HG02852 (cell line): ENCODE data around the gene IMMP2L.
"Not testable (repeated sequence)": the region's sequence is repeated elsewhere in the genome, so short reads cannot be mapped to it uniquely, and the experiment has no call there.

ENCODE experiments used
- ATAC-seq: cut with Tn5 transposase; IDR thresholded peaks from one replicate; pipeline ENCODE4 v1.9.1; 2021; ENCODE audit warnings: mild to moderate bottlenecking, moderate library complexity; ENCODE audit not compliant: unreplicated experiment

IMMP2L gene

DNA sequence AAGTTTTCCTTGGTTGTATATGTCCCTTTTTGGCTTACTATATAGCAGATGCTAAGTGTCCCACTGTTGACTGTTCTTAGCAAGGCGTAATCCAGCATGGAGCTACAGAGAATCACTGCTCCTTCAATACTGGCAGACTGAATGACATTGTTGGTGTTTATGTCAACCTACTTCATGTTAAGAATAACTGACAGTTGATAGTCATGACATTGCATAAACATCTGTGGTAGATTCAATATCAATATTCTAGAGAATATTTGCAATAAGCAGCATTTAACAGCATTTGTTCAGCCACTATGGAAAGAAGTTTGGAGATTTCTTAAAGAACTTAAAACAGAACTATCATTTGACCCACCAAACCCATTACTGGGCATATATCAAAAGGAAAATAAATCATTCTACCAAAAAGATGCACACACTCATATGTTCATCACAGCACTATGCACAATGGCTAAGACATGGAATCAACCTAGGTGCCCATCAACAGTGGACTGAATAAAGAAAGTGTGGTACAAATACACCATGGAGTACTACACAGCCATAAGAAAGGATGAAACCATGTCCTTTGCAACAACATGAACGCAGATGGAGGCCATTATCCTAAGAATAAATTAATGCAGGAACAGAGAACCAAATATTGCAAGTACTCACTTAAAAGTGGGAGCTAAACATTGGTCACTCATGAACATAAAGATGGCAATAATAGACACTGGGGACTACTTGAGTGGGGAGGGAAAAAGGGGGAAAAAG is 88.7 kb downstream of the IMMP2L start:
- ATAC-seq = no peak

DNA sequence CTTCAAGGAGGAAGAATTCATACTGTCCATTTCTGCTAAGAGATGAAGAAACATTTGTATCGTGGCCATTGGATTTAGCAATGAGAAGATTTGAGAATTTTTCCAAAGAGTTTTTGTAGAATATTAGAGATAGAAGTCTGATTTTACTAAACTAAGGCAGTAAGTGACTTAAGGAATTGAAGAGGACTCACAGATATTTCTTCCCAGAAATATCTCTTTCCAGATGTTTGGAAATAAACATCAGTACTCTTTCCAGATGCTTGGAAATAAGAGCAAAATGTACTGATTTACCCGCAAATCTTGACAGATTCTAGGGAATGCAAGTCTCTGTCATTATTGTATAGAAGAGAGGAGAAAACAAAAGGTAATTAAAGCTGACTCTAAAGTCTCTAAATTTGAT is 91.3 kb downstream of the IMMP2L start:
- ATAC-seq = no peak

DNA sequence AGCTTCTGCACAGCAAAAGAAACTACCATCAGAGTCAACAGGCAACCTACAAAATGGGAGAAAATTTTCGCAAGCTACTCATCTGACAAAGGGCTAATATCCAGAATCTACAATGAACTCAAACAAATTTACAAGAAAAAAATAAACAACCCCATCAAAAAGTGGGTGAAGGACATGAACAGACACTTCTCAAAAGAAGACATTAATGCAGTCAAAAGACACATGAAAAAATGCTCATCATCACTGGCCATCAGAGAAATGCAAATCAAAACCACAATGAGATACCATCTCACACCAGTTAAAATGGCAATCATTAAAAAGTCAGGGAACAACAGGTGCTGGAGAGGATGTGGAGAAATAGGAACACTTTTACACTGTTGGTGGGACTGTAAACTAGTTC is 92.4 kb downstream of the IMMP2L start:
- not testable (repeated sequence) for ATAC-seq

DNA sequence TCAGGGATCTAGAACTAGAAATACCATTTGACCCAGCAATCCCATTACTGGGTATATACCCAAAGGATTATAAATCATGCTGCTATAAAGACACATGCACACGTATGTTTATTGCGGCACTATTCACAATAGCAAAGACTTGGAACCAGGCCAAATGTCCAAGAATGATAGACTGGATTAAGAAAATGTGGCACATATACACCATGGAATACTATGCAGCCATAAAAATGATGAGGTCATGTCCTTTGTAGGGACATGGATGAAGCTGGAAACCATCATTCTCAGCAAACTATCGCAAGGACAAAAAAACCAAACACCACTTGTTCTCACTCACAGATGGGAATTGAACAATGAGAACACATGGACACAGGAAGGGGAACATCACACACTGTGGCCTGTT is 96.5 kb downstream of the IMMP2L start:
- not testable (repeated sequence) for ATAC-seq

DNA sequence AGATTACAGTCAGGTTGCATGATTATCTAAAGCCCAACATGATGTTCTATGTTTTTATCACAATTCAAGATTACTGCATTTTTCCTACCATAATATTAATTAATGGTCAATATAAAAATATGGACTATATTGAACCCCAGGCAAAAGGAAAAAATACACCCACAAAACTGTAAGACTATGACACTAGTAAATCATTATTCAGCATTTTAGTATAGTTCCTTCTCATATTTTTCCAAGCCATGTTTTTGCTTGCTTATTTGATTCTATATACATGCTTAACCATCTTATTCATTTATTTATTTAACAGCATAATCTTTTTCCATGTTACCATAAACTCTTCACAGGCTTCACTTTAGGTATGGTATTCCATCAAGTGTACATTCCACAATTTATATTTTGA is 101.6 kb downstream of the IMMP2L start:
- ATAC-seq = no peak

DNA sequence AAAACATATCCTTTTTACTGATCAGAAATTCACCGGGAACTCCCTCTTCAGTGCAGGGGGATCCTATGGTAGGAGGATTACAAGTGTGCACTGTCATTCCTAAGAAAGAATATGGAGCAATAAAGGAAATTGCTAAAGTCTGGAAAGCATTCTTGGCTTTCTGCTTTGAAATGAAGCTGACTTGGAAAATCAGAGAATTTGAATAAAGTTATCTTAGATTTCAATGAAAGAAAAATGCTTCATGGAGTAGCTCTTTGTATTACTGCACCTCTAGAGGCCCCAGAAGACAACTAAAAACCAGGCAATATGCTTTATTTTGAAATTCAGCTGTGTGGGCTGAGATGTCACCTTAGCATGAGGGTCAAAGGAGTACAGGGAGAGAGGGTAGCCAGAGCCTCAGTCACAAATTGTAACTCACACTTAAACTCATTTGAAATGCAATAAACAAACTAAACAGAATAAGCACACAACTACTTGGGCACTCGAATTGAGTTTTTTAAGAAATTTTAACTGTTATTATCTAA is 102.5 kb downstream of the IMMP2L start:
- ATAC-seq = no peak

DNA sequence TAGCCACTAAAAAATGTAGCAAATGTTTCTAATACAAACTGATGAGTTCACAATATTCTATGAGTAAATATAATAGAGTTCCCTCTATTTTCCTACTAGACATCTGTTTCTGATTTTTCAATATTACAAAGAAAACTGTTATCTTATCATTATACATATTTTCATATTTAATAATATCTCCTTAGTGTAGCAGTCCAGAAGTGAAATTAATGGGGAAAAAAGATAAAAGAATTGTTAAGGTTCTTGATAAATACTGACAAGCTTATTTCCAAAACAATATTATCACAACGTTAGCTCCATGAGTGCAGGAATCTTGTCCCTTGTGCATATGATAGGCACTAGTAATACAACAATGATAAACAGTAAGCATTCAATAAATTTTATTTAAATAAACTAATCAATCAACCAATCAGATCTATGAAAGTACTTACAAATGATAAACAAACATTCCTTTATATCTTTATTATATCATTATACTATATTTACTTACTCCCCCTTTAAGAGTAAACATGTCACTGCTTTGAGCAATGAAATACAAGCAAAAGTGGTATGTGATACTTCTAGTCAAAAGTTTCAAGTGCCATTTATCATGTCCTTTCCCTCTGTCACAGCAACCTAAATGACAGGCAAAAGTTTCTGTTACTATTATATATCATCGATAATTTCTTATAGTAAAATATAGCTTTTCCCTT is 103.1 kb downstream of the IMMP2L start:
- ATAC-seq = no peak

DNA sequence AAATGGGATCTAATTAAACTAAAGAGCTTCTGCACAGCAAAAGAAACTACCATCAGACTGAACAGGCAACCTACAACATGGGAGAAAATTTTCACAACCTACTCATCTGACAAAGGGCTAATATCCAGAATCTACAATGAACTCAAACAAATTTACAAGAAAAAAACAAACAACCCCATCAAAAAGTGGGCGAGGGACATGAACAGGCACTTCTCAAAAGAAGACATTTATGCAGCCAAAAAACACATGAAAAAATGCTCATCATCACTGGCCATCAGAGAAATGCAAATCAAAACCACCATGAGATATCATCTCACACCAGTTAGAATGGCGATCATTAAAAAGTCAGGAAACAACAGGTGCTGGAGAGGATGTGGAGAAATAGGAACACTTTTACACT is 111.6 kb downstream of the IMMP2L start:
- ATAC-seq = not testable (repeated sequence)

DNA sequence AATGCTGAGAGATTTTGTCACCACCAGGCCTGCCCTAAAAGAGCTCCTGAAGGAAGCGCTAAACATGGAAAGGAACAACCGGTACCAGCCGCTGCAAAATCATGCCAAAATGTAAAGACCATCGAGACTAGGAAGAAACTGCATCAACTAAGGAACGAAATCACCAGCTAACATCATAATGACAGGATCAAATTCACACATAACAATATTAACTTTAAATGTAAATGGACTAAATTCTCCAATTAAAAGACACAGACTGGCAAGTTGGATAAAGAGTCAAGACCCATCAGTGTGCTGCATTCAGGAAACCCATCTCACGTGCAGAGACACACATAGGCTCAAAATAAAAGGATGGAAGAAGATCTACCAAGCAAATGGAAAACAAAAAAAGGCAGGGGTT is 114.8 kb downstream of the IMMP2L start:
- not testable (repeated sequence) for ATAC-seq

DNA sequence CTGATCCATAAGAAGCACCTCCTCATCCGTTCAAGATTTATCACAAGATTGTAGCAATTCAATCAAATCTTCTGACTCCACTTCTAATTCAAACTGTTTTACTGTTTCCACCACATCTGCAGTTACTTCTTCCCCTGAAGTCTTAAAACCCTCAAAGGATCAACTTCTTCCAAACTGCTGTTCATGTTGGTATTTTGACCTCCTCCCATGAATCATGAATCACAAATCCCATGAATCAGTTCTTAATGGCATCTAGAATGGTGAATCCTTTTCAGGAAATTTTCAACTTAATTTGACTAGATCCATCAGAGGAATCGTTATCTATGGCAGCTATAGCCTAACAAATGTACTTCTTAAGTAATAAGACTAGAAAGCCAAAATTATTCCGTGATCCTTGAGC is 122.3 kb downstream of the IMMP2L start:
- ATAC-seq = no peak

DNA sequence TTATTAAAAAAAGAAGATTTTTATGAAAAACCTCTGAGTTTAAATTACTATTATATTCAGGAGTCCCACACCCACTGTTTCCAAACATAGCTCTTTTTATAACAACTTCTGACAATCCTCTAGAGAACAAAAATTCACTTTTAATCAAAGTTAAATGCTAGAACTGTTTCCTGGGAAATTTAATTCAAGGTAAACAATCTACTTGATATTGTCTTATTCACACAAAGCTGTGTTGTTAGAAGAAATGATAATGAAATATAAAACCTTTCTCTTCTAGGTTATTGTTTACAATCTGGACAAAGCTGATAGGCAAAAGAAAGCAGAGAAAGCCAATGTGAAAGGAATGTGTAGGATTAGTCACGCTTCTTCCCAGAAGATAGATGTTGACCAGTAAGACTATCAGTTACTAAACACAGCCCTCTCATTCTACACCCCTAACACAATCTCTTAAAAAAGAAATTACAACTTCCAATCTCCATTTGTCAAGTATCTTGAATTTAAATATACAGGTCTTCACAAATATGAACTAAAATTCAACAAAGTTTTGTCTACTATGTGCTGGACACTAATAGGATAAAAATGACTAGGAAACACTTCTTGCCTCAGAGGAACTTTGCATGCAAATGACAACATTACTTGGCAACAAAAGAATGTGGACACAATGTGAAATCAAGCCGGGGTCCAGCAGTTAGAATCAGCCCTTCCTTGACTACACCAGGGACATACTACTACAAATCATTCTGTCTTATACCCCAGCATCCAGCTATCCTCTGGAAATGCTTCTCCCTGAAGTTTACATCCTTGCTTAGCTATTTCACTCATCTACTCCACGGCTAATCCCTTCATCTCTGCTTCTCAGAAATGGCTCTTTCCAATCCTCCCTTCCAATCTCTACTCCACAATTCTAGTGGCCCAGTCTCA is 123.7 kb downstream of the IMMP2L start:
- ATAC-seq = no peak

DNA sequence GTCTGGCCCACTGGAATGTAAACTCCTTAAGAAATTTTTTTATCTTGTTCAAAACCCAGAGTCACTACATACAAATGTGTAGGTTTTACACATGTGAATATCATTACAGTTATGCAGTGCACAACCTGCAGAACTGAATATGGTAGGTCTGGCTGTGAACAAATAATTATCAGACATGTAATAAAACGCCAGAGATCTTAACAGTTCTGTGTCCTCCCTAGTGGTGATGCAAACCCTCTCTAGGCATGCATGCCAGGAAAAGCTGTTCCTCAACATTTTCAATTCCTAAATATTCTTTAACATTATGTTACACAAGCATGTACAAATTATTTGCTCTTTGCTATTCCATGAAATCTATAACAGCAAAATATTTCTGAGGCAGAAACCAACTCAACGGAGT is 124.6 kb downstream of the IMMP2L start:
- ATAC-seq = no peak

DNA sequence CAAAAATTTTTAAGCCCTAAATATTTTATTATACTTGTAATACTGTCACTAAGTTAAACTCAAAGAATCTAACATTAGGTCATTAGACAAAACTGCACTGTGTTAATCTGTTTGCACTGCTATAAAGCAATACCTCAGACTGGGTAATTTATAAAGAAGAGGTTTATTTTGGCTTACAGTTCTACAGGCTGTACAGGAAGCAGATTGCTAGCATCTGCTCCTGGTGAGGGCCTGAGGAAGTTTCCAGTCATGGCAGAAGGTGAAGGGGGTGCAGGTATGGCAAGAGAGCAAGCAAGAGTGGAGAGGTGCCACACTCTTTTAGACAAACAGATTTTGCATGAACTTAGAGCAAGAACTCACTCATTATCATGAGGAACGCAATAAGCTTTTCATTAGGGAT is 125.7 kb downstream of the IMMP2L start:
- ATAC-seq = no peak

DNA sequence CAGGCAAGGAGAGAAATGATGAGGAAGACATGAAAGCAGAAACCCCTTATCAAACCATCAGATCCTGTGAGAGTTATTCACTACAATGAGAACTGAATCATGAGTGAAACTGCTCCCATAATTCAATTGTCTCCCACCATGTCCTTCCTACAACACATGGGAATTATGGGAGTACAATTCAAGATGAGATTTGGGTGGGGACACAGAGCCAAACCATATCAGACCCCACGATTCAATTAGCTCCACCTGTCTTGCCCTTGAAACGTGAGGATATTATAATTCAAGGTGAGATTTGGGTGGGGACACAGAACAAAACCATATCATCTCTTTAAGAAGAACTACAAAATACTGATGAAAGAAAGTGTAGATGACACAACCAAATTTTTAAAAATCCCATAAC is 128.9 kb downstream of the IMMP2L start:
- ATAC-seq = no peak

DNA sequence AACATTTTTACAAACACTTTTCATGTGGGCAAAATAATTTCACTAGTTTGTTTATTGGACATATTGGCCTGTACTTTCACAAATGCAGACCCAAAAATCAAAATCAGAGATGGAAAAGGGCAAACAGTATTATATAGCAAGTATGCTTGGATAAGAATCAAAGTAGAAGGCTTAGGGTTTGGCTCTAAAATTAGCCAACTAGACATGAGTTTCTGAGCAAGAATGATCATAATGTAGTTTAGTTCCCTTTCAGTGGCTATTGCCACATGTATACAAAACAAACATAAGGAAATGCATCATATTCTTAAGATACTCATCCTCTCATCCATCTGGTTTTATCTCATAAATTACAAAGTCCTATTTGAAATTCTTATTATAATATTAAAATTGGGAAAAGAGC is 132.5 kb downstream of the IMMP2L start:
- no peak for ATAC-seq

DNA sequence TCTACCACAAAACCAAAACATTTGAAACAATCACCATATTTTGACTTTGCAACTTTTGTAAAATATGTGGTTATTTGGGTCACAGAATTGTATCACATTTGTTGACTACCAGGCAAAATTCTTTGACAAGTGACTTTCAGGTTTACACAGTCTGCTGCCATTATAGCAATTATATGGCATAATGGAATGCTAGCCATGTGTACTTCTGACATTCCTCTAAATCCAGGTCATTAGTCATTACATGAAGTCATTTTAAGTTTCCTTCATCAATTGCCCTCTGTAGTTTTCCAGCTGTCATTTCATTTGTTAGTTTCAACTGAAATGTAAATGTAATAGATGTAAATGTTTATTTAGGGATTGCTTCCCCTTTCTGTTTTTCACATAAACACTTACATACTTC is 137.5 kb downstream of the IMMP2L start:
- no peak for ATAC-seq

DNA sequence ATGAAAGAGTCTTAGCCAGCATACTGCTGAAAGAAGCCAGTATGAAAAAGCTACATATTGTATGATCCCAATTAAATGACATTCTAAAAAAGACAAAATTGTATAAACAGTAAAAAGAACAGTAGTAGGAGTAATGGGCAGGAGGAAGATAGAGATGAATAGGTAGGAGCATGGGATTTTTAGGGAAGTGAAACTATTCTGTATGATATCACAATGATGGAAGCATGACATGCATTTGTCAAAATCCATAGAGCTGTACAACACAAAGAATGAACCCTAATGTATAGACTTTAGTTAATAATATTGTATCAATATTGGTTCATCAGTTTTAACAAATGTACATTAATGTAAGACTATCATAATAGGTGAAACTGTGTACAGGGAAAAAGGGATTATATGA is 147.9 kb downstream of the IMMP2L start:
- ATAC-seq = no peak

DNA sequence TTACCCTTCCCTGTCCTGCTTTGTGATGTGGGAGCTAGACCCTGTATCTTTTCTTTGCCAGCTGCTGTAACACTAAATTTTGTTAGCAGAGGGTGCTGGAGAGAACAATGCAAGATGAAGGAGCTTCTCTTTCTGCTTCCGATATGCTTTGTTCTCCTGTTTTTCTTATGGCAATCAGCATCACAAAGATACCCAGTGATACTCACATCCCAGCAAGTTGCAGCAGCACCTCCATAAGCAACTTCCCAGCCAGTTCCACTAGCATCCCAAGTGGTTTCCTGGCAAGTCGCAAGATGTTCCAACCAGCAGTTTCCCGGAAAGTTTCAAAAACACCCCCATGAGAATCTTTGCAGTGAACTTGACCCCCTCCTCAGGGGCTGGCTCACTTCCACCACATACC is 148.6 kb downstream of the IMMP2L start:
- ATAC-seq = no peak

DNA sequence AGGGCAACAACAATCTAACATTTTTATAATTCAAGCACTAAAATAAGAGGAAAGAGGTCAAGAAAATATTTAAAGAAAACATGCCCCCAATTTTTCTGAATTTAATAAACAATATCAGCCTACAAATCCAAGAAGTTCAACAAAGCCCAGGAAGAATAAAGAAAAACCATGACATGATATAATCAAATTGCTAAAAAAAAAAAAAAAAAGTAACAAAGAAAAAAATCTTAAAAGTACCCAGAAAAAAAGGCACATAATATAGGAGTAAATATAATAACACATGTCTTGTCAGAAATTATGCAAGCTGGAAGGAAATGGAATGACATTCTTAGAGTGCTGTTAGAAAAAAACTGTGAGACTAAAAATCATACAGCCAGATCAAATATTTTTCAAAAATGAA is 151.4 kb downstream of the IMMP2L start:
- no peak for ATAC-seq

DNA sequence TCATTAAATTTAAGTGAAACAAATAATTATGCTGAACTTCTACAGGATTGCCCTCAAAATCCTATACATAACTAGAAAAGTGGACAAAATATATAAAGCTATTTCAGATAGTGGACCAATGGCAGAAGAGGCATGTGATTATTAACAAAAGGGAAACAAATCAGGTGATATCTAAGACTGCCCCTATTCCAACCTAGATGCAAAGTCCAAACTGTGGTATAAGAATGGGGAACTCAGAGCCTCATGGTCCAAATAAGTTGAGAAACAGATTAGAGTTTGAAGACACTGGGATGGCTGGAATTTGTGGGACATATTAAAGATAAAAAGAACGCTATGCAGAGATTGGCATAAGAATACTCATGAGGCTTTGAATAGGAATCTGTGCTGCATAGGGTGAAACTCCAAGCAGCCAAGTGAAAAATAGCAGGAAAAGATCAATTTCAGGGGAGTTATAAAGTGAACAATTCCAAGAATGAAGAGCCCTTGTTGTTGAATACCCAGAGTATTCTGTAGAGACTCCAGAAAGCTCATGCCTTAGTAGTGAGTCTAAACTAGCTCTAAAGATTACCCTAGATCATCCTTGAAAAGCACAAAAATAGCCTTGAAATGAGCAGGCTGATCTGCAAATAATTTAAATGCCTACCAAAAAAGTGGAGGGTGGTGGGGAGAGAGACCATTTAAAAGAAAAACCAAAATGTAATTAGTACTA is 152.4 kb downstream of the IMMP2L start:
- ATAC-seq = no peak

DNA sequence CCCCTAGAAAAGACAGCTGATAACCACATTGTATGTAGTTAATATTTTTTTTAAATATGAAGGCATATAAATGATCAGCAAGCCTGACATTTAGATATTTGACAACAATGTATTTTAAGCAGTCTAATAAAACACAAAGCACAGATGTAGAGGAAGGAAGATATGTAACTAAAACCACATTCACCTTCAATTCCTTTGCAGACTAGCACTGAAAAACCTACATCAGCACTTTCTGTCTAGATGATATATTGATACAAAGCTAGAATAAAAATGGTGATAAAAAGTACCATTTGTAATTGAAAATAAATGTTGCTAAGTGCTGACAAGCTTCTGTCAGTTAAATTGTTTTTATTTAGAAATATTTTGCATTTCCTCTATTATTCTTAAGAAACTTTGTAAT is 153.6 kb downstream of the IMMP2L start:
- no peak for ATAC-seq
